HG03095 (cell line): ENCODE results near the gene RASAL1.
"Not testable (repeated sequence)": the region's sequence is repeated elsewhere in the genome, so short reads cannot be mapped to it uniquely, and the experiment has no call there.

ENCODE experiments used
- ATAC-seq: cut with Tn5 transposase; IDR thresholded peaks from one replicate; pipeline ENCODE4 v1.9.1; 2021; ENCODE audit warnings: moderate library complexity; ENCODE audit not compliant: unreplicated experiment

Gene RASAL1

DNA sequence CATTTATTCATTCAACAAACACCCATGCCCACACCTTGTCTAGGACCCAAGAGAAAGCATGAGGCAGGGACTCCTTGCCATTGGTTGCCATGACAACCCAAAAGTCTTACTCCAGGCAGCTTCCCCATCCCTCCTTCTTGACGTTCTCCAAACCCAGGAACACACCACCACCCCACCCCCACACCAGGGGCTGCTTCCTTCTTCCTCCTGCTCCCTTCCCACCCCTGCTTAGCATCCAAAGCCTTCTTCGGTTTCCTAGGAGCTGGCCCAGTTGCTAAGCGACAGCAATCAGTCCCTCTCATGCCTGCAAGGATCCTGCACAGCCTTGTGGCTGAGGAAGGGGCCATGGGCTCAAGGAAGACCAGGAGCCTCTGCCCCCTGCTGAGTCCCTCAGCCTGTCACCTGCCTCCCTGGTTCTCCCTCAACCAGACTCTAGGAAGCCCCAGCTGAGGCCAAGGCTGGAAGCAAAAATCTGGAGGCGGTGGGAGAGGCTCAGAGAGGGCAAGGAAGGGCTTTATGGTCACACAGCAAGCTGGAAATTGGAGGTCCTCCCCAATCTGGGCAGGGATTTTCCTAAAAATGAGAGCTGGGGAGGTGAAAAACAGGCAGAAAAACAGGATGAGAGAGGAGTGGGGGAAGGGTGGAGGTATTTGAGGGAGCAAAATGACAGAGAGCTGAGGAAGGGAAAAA, 15.4 kb downstream of the RASAL1 start:
- no peak for ATAC-seq

DNA sequence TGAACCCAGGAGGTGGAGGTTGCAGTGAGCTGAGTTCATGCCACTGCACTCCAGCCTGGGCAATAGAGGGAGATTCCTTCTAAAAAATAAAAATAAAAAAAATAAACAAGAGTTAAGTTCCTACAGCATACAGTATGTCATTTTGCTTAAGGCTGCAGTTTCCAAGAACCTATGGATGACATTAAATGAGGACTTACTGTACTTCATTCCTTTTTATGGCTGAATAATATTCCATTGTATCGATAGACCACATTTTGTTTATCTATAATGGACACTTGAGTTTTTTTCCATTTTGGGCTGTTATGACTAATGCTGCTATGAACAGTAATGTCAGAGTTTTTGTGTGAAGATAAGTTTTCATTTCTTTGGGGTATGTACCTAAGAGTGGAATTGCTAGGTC, 17.4 kb downstream of the RASAL1 start:
- no peak for ATAC-seq

DNA sequence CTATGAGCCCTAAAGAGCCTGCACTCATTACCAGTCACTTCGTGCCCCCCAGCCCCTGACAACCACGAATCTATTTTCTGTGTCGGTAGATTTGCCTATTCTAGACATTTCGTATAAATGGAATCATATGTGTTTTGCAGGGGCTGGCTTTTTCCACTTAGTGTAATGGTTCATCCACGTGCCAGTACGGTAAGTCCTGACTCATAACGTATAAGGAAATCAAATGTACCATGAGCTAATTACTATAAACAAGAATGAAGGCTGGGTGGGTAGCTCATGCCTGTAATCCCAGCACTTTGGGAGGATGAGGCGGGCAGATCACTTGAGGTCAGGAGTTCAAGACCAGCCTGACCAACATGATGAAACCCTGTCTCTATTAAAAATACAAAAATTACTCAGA, 17.9 kb downstream of the RASAL1 start:
- not testable (repeated sequence) for ATAC-seq

DNA sequence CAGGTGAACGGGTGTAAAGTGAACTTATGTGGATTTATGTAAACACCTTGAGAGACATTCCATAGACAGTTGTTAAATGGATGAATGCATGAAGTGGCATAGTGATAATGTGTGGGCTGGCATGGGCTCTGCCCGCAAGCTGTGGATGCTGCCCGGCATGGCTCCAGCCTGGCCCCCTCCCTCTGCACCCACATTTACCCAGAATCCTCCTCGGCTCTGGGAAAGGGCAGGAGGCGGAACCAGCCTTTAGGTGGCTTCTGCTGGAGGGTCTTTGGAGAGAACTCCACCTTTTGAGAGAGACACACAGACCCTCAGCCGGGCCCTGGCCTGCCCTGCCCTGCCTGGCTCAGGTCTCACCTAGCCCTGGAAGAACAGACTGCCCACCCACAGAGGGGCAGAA, 18.7 kb downstream of the RASAL1 start:
- ATAC-seq = no peak

DNA sequence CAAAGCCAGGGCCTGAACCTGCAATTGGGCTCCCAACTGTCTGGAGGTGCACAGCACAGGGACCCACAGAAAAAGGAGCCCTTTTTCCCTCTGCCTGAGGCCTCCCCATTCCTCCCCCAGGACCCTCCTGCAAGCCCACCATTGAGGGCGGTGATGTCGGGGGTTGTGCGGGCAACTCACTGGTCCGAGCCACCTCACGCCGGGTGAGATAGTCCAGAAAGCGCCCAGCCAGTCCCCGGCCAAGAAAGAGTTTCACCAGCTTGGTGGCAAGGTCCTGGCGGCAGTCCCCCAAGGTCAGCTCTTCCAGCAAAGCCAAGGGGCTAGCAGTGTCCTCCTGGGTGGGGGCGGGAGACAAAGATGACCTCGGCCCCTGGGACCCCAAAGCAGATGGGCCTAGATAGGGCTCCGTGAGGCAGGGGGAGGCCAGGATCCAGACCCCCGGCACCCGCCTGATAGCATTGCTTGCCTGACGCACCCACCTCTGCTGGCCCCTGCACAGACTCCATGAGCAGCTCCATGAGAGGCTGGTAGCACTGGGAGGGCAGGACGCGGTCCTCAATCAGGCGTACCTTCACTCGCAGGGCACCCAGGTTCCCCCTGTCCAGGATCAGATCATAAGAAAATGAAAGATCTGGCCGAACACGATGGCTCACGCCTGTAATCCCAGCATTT, 20.0 kb downstream of the RASAL1 start:
- ATAC-seq = no peak

DNA sequence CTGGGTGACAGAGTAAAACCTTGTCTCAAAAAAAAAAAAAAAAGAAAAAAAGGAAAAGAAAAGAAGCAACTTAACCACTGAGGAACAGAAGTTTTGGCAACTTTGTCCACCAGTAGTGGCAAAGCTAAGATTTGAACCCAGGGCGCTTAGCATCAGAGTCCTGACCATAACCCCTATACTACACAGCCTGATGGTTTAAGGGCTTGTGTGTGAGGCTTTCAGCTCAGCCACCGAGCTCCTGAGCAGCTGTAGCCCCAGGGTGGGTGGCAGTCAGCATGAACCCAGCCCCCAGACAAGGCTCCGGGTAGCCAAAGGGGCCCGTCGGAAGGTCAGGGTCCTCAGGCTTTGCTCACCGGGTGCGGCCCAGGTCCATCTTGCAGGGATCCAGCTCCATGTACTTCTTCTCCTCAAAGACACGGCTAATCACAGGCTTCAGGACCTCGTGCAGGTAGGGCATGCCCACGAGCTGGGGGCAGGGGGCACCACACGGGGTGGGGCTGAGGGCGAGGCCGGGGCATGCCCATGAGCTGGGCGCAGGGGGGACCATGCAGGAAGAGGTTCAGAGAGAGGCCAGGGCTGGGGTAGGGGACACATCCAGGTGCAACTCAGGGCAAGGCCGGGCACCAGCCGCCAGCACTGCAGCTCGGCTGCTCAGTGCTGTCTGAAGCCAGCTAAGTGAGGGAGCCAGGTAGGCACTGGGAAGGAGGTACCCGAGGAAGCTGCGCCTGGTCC, 20.9 kb downstream of the RASAL1 start:
- ATAC-seq = no peak

DNA sequence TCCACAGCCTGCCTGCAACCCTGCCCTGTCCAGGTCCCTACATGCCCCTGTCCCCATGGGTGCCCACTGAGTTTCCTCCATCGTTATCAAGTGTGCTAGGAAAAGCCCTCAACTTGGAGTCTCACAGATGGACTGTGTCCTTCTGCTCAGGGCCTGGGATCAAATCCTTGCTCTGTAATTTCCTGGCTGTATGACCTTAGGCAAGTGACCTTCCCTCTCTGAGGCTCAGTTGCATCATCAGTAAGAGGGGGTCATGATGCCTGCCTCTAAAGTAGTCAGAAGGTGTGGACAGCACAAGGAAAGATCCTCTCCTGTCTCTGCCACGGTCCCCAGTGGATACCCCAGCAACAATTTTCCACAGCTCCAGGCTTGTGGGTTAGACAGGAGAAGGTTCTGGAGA, 22.2 kb downstream of the RASAL1 start:
- ATAC-seq = no peak

DNA sequence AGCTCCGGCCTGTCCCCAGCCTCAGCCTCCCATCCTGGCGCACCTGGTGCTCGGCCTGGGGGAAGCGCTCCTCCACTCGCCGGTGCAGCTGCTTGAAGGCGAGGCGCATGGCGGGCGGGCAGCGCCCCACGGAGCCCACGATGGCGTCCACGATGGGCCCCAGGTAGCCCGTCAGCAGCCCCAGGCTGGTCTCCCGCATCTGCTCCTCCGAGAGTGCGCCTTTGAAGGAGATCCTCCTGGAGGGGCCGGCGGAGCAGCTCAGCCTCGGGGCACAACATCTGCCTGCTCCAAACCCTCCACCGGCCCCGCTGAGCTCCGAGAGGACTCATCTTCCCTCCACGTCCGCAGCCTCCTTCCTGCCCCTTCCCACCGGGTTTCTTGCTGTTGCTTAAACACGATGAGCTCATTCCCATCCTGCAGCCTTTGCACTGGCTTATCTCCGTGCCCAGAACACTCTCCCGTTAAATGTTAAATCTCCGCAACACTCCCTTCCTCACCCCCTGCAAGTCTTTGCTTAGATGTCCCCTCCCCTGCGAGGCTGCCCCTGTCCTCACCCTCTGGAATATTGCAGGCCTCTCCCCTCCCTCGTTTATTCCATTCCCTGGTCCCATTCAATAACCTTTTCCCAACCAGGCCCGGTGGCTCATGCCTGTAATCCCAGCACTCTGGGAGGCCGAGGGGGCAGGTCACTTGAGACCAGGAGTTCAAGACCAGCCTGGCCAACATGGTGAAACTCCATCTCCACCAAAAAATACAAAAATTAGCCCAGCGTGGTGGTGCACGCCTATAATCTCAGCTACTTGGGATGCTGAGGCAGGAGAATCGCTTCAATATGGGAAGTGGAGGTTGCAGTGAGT, 23.3 kb downstream of the RASAL1 start:
- ATAC-seq = no peak

DNA sequence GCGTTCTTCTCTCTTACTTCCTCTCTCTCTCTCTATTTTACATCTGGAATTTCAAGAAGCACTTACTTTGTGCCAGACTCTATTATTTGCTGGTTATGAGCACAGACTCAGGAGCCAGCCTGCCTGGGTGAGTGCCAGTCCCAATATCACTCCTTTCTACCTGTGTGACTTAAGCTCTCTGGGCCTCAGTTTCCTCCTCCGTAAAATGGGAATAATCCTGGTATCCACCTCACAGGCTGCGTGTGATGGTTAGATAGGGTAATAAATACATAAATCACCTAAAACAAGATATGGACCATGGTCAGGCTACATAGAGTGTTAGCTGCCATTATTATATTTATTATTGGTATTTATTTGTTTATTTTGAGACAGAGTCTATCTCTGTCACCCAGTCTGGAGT, 24.3 kb downstream of the RASAL1 start:
- no peak for ATAC-seq

DNA sequence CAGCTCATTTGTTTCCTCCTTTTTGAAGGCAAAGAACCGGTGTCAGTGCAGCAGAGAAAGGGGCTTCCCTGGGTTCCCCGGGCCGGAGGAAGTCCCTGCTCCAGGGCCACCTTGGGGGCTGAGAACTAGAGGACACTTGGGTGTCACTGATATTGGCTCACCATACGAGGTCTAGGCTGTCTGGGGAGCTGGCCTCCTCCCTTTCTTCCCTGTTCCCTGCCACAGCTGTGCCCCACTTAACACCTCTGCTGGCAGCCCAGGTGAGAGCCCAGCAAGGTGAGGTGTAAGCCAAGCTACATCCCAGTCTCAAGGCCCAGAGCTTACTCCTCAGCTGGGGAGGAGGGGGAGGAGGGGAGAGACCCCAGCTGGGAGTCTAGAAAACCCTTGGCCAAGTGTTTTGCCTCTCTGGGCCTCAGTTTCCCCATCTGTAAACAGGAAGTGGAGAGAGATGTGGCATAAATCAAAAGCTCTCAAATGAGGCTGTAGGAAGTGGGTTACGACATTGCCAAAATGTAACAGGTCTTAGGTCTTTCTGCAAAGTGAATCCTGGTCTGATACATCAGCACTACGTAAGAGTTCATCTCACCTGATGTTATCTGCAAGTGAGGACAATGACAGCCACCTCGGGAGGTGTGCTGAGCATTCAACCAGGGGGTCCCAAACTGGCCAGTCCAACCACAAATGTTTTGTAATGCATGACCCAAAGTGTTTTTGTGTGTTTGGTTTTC, 25.5 kb downstream of the RASAL1 start:
- no peak for ATAC-seq

DNA sequence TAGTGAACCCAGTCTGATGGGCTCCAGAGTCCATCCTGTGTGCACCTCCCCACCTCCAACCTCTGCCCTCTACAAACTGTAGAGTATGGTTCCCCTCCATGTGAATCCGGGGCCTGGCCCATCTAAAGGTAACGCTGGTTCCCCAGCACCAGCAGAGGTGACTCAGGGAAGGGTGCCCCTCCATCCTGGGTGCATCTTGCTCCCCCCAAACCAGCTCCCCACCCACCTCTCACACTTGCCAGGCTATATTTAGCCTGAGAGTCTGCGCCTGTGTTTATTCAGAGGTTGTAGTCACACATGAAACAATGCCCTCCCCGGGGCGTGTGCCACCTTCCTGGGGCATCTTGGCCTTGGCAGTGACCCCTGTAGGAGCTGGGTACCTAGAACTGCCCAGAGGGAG, 26.2 kb downstream of the RASAL1 start:
- ATAC-seq = no peak

DNA sequence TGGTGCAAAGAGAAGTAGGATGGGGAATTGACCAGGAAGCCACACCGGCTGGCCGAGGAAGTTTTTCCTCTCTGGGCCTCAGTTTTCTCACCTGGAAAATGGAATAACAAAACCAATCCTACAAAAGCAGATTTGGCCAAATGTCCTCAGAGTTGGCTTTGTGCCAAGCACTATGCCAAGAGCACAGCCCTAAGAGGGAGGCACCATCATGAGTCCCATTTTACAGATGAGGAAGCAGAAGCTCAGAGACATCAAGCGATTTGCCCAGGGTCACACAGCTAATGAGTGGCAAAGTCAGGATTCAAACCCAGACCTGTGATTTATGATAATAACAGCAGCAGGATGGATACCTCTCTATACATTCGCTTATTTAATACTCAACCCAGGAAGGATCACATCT, 27.3 kb downstream of the RASAL1 start:
- no peak for ATAC-seq

DNA sequence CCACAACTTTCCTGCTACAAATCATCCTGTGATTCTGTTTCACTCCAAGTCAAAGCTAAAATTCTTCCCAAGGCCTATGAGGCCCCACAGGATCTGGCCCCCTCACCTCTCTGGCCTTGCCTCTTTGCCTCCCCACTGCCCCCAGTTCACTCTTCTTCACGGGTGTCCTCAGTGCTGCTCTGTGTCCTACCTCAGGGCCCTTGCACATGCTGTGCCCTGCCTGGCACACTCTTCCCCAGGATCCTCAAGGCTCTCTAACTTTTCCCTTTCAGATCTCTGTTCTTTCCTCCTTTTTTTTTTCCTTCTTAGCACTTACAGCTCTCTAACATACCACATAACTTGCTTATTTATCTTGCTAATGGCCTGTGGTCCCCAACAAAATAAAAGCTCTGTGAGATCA, 29.2 kb downstream of the RASAL1 start:
- no peak for ATAC-seq

DNA sequence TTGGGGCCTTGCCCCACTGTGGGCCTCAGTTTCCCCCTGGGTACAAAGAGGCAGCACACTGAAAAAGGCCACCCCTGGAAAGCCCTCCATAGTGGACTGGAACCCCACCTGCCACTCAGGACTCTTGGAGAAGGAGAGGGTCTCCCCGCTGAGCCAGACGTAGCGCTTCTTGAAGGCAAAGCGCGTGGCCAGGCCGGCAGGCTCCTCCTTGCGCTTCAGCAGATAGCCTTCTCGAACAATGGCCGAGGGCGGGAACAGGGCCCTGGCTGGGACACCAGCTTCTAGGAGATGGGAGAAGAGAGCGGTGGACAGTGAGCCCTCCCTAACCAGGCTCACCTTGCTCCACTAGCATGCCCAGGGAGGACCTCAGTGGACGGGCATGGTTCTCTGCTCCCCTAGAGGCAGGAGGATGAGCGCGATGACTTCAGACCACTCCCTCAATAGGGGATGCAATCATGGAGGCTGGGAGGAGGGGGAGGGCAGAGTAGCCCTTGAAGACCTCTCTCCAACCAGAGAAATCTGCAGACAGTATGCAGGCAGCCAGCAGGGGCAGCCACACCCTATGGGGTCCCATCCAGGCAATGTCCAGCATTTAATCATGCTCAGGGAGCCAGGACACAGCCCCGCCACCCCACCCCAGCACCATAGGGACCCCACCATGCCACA, 29.8 kb downstream of the RASAL1 start:
- ATAC-seq = no peak

DNA sequence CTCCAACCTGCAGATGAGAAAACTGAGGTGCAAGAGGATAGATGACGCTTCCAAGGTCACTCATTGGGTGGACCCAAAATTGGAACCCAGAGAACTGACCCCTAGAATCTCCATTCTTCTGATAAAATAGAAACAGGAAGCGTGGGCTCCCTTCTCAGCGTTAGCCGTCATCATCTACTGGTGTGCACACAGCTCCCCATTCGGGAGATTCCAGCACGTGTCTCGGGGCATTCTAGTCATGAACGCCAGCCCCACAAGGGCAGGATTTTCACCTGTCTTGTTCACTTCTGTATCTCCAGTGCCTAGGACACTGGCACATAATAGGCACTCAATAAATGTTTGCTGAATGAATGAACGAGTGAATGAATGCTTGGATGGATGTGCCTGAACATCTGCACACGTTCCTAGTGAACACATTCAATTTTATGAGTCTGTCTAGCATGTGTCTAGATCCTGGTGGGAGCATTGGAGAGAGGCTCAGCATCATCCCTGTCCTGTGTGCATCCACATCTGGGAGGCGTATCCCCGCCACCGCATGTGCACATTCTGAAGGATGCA, 30.5 kb downstream of the RASAL1 start:
- no peak for ATAC-seq

DNA sequence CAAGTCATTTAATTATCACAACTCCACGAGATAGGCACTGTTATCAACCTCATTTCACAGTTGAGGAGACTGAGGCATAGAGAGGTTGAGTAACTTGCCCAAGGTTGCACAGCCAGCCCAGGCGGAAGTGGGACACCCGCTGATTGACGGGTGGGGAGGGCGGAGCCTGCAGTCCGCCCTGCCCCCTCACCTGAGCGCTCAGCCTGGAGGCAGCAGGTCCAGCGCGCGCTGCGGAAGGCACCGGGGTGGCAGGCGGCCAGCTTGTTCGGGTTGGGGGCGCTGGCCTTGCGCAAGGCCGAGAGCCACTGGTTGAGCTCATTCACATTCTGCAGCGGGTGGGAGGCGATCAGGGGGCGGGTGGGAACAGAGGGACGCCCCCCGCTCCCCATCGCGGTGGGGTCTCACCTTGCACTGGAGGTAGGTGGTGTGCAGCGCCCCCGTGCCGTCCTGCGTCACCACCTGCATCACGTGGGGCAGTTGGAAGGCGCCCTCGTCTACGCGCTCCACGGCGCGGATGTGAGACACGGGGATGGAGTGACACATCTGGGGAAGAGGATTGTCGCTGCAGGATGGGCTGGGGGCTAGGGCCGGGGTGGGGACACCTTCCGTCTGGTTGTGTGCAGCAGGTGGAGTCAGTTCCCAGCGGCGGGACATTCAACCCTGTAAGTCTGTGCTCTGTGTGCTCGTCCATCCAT, 31.7 kb downstream of the RASAL1 start:
- no peak for ATAC-seq

DNA sequence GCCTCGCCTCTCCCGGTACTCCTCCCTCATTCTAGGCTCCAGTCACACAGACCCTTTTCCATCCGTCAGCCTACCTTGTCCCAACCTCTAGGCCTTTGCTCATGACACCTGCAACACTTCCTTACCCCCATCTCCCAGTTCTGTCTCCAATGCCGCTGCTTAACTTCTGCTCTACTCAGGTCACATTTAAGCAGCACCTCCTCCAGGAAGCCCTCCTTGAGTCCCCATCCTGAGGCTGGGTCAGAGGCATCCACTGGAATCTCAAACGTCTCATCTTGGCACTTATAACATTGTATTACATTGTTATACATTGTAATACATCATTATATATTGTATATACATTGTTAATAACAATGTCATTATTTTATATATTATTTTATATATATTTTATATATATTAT, 32.8 kb downstream of the RASAL1 start:
- ATAC-seq = no peak

DNA sequence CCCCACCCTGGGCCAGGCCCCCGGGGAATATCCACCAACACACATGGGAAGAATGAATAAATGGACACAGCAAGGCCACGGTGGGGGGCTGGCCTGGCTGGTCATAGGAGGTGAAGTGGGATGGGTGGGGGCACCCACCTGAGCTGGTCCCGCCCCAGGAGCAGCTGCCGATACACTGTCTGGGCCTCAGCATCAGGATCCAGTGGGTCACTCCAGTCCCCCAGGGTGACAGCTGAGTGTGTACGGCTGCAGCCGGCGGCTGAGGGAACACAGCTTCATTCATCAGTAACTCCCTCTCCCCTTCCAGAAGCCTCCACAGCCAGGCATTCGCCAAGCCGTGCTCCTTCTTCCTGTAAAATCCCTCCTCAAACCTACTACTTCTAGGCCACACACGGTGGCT, 33.8 kb downstream of the RASAL1 start:
- ATAC-seq = no peak

DNA sequence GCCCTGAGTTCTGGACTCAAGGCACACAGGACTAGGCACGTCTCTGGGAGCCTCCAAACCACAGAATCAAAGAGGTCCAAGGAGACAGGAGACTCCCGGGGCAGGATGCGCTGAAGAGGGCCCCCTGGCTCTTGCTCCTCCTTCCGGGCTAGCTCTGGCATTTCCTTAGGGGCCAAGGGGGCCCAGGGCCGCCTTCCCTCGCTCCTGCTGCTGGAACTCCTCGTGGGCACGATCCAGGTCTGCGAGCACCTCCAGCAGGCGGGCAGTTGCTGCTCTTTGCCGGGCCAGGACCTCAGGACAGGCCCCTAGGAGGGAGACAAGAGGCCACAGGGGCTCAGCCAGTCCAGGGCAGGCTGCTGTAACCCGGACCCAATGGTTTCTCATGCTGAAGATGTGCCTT, 35.8 kb downstream of the RASAL1 start:
- ATAC-seq = no peak
